Measurements from ENCODE around the gene CAMTA1.

Gene CAMTA1

GRCh38 chr1:6868660-6869380, 83.6 kb downstream of the CAMTA1 start:
- no CpG with 5 or more reads among the region's 2 CpGs for WGBS (ENCODE audit: extremely low coverage, insufficient coverage, insufficient read length)

GRCh38 chr1:6869545-6869944, 84.3 kb downstream of the CAMTA1 start:
- Histone ChIP-seq H3K4me2 (ENCODE audit: low read length) (no peak overlapping the region), H3K79me2 (ENCODE audit: control insufficient read depth, insufficient read depth, low read length, poor library complexity) (no peaks in the 10 kb centered on the region), H4K91ac (ENCODE audit: low read depth, low read length) (no peak overlapping the region), H3K36me3 (ENCODE audit: control insufficient read depth in 1 of 2, insufficient read depth in 2 of 2, low read length in 2 of 2) (peaks cover 4 to 6% of the 10 kb centered on the region in 2 experiments), H3K4me3 (ENCODE audit: low read depth, low read length) (no peak overlapping the region), H3K27ac (ENCODE audit: low read depth, low read length) (no peak overlapping the region), H2AFZ (ENCODE audit: insufficient read depth, low read length, poor library complexity) (no peak overlapping the region), H3K9ac (ENCODE audit: low read length) (no peak overlapping the region), H3K27me3 (ENCODE audit: insufficient read depth, low read length) (no peaks in the 10 kb centered on the region), H2BK12ac (ENCODE audit: low read length) (no peak overlapping the region), H3K23ac (ENCODE audit: low read length) (no peak overlapping the region), H4K8ac (ENCODE audit: low read depth, low read length) (no peak overlapping the region), H2AK5ac (ENCODE audit: low read length) (no peak overlapping the region), H3K18ac (ENCODE audit: low read length) (no peak overlapping the region), H3K4ac (ENCODE audit: low read depth, low read length) (no peak overlapping the region), H2BK5ac (ENCODE audit: low read depth, low read length, poor library complexity) (no peak overlapping the region), H4K12ac (ENCODE audit: low read depth, low read length) (no peak overlapping the region), H3K14ac (ENCODE audit: low read length) (no peak overlapping the region), H3K79me1 (ENCODE audit: low read length) (no peaks in the 10 kb centered on the region), H3K9me3 (ENCODE audit: insufficient read depth, low read depth, low read length) (no peaks in the 10 kb centered on the region), H2BK120ac (ENCODE audit: insufficient read depth, low read length, poor library complexity) (no peak overlapping the region), H3K4me1 (ENCODE audit: control insufficient read depth in 1 of 2, insufficient read depth in 2 of 2, low read length in 2 of 2) (peaks cover 4 to 9% of the 10 kb centered on the region in 2 experiments)
- no CpG with 5 or more reads among the region's 4 CpGs for WGBS (ENCODE audit: extremely low coverage, insufficient coverage, insufficient read length)
- DNase-seq = peak in 1 of 2 donors; percentile 77

More at GRCh38 chr1:6868660-6869380, 83.6 kb downstream of the CAMTA1 start:
- H3K27ac ChIP-seq (ENCODE audit: low read depth, low read length) = no peak overlapping the region
- peaks cover 4 to 9% of the 10 kb centered on the region in 2 experiments for H3K4me1 ChIP-seq (ENCODE audit: control insufficient read depth in 1 of 2, insufficient read depth in 2 of 2, low read length in 2 of 2)
- no peak overlapping the region for H3K23ac ChIP-seq (ENCODE audit: low read length)
- no peak overlapping the region for H3K14ac ChIP-seq (ENCODE audit: low read length)
- H3K27me3 ChIP-seq (ENCODE audit: insufficient read depth, low read length) = no peaks in the 10 kb centered on the region
- H4K8ac ChIP-seq (ENCODE audit: low read depth, low read length) = no peak overlapping the region
- no peak overlapping the region for H4K91ac ChIP-seq (ENCODE audit: low read depth, low read length)
- H4K12ac ChIP-seq (ENCODE audit: low read depth, low read length) = no peak overlapping the region
- H2BK5ac ChIP-seq (ENCODE audit: low read depth, low read length, poor library complexity) = no peak overlapping the region
- H3K4me2 ChIP-seq (ENCODE audit: low read length) = no peak overlapping the region
- H3K4ac ChIP-seq (ENCODE audit: low read depth, low read length) = no peak overlapping the region
- no peak overlapping the region for H3K4me3 ChIP-seq (ENCODE audit: low read depth, low read length)
- no peak overlapping the region for H2BK12ac ChIP-seq (ENCODE audit: low read length)
- no peak overlapping the region for H2BK120ac ChIP-seq (ENCODE audit: insufficient read depth, low read length, poor library complexity)
- H3K18ac ChIP-seq (ENCODE audit: low read length) = no peak overlapping the region
- no peaks in the 10 kb centered on the region for H3K79me1 ChIP-seq (ENCODE audit: low read length)
- no peak for DNase-seq
- no peak overlapping the region for H2AFZ ChIP-seq (ENCODE audit: insufficient read depth, low read length, poor library complexity)
- H3K36me3 ChIP-seq (ENCODE audit: control insufficient read depth in 1 of 2, insufficient read depth in 2 of 2, low read length in 2 of 2) = peaks cover 2 to 3% of the 10 kb centered on the region in 2 experiments
- H3K79me2 ChIP-seq (ENCODE audit: control insufficient read depth, insufficient read depth, low read length, poor library complexity) = peaks cover 3% of the 10 kb centered on the region
- H3K9ac ChIP-seq (ENCODE audit: low read length) = no peak overlapping the region
- no peaks in the 10 kb centered on the region for H3K9me3 ChIP-seq (ENCODE audit: insufficient read depth, low read depth, low read length)
- no peak overlapping the region for H2AK5ac ChIP-seq (ENCODE audit: low read length)

GRCh38 chr1:6870086-6870485, 84.8 kb downstream of the CAMTA1 start:
- Histone ChIP-seq H3K4me2 (ENCODE audit: low read length) (no peak overlapping the region), H4K91ac (ENCODE audit: low read depth, low read length) (no peak overlapping the region), H2BK5ac (ENCODE audit: low read depth, low read length, poor library complexity) (no peak overlapping the region), H3K9ac (ENCODE audit: low read length) (no peak overlapping the region), H3K4me1 (ENCODE audit: control insufficient read depth in 1 of 2, insufficient read depth in 2 of 2, low read length in 2 of 2) (peaks cover 4 to 9% of the 10 kb centered on the region in 2 experiments), H3K27me3 (ENCODE audit: insufficient read depth, low read length) (no peaks in the 10 kb centered on the region), H2AK5ac (ENCODE audit: low read length) (no peak overlapping the region), H3K36me3 (ENCODE audit: control insufficient read depth in 1 of 2, insufficient read depth in 2 of 2, low read length in 2 of 2) (peaks cover 6 to 9% of the 10 kb centered on the region in 2 experiments), H3K27ac (ENCODE audit: low read depth, low read length) (no peak overlapping the region), H3K9me3 (ENCODE audit: insufficient read depth, low read depth, low read length) (no peaks in the 10 kb centered on the region), H4K8ac (ENCODE audit: low read depth, low read length) (no peak overlapping the region), H2BK120ac (ENCODE audit: insufficient read depth, low read length, poor library complexity) (no peak overlapping the region), H3K4me3 (ENCODE audit: low read depth, low read length) (no peak overlapping the region), H3K14ac (ENCODE audit: low read length) (no peak overlapping the region), H3K79me2 (ENCODE audit: control insufficient read depth, insufficient read depth, low read length, poor library complexity) (no peaks in the 10 kb centered on the region), H2BK12ac (ENCODE audit: low read length) (no peak overlapping the region), H3K79me1 (ENCODE audit: low read length) (no peaks in the 10 kb centered on the region), H3K23ac (ENCODE audit: low read length) (no peak overlapping the region), H2AFZ (ENCODE audit: insufficient read depth, low read length, poor library complexity) (no peak overlapping the region), H3K18ac (ENCODE audit: low read length) (no peak overlapping the region), H3K4ac (ENCODE audit: low read depth, low read length) (no peak overlapping the region), H4K12ac (ENCODE audit: low read depth, low read length) (no peak overlapping the region)
- DNase-seq = peak in 1 of 2 donors; percentile 84
- WGBS (ENCODE audit: extremely low coverage, insufficient coverage, insufficient read length) = no CpG with 5 or more reads among the region's 6 CpGs

GRCh38 chr1:6870571-6870970, 85.3 kb downstream of the CAMTA1 start:
- H3K18ac ChIP-seq (ENCODE audit: low read length) = no peak overlapping the region
- H2BK5ac ChIP-seq (ENCODE audit: low read depth, low read length, poor library complexity) = no peak overlapping the region
- H4K91ac ChIP-seq (ENCODE audit: low read depth, low read length) = no peak overlapping the region
- no peak overlapping the region for H4K8ac ChIP-seq (ENCODE audit: low read depth, low read length)
- no peak overlapping the region for H3K4me2 ChIP-seq (ENCODE audit: low read length)
- no peak overlapping the region for H2AK5ac ChIP-seq (ENCODE audit: low read length)
- H3K4ac ChIP-seq (ENCODE audit: low read depth, low read length) = no peak overlapping the region
- no peak overlapping the region for H4K12ac ChIP-seq (ENCODE audit: low read depth, low read length)
- no peak overlapping the region for H3K23ac ChIP-seq (ENCODE audit: low read length)
- no peak overlapping the region for H3K27ac ChIP-seq (ENCODE audit: low read depth, low read length)
- no peaks in the 10 kb centered on the region for H3K79me1 ChIP-seq (ENCODE audit: low read length)
- no peak overlapping the region for H3K9ac ChIP-seq (ENCODE audit: low read length)
- no peaks in the 10 kb centered on the region for H3K9me3 ChIP-seq (ENCODE audit: insufficient read depth, low read depth, low read length)
- no peak overlapping the region for H2AFZ ChIP-seq (ENCODE audit: insufficient read depth, low read length, poor library complexity)
- no peak overlapping the region for H2BK120ac ChIP-seq (ENCODE audit: insufficient read depth, low read length, poor library complexity)
- peaks cover 4 to 9% of the 10 kb centered on the region in 2 experiments for H3K4me1 ChIP-seq (ENCODE audit: control insufficient read depth in 1 of 2, insufficient read depth in 2 of 2, low read length in 2 of 2)
- H3K27me3 ChIP-seq (ENCODE audit: insufficient read depth, low read length) = no peaks in the 10 kb centered on the region
- peaks cover 6 to 9% of the 10 kb centered on the region in 2 experiments for H3K36me3 ChIP-seq (ENCODE audit: control insufficient read depth in 1 of 2, insufficient read depth in 2 of 2, low read length in 2 of 2)
- no peak overlapping the region for H3K14ac ChIP-seq (ENCODE audit: low read length)
- no peak overlapping the region for H2BK12ac ChIP-seq (ENCODE audit: low read length)
- DNase-seq = peak in 1 of 2 donors; percentile 61
- H3K4me3 ChIP-seq (ENCODE audit: low read depth, low read length) = no peak overlapping the region
- H3K79me2 ChIP-seq (ENCODE audit: control insufficient read depth, insufficient read depth, low read length, poor library complexity) = no peaks in the 10 kb centered on the region
